Loucy (cell line): ENCODE results near the gene GIGYF1.

Experiments used
- EZH2phosphoT487 ChIP-seq: fragments of 200-600 bp; IDR thresholded peaks from 2 replicates; pipeline ENCODE4 v1.6.1; 2018; ENCODE audit warnings: antibody characterized with exemption, mild to moderate bottlenecking, moderate library complexity, borderline replicate concordance
- TF ChIP-seq, protein P1 (sequence below): fragments of 200-600 bp; sonication (generic); conservative IDR thresholded peaks from 2 replicates; pipeline ENCODE4 v1.5.1; 2014; ENCODE audit warnings: mild to moderate bottlenecking, antibody characterized with exemption, low read length

DNA sequence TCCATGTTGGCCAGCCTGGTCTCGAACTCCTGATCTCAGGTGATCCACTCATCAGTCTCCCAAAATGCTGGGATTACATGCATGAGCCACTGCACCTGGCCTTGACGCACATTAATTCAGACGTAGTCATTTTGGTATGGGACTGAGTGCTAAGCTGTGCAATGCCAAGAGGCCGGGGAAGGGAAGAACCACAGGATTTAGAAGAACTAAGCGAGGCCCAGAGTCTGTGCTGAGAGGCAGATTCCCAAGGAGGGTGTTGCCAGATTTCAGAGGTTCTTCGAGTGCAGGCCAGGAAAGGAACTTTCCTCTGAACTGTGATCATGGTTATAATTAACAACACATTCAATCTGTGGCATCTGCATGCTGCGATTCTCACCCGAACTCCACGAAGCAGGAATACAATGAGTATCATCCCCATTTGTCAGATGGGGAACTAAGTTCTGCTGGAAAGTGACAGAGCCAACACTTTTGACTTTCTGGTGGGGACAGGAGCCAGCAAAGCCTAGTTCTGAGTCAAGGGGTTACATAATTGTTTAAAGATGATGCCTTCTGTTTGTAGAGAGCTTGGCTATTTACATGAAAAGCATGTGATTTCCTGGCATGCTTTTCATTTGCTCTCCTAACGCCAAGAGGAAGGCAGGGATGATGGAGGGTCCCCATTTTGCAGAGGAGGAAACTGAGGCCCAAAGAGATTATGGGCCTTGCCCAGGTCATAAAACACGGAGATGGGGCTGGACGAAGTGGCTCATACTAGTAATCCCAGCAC is 33.1 kb upstream of the GIGYF1 start:
- TF ChIP-seq, protein P1, sequence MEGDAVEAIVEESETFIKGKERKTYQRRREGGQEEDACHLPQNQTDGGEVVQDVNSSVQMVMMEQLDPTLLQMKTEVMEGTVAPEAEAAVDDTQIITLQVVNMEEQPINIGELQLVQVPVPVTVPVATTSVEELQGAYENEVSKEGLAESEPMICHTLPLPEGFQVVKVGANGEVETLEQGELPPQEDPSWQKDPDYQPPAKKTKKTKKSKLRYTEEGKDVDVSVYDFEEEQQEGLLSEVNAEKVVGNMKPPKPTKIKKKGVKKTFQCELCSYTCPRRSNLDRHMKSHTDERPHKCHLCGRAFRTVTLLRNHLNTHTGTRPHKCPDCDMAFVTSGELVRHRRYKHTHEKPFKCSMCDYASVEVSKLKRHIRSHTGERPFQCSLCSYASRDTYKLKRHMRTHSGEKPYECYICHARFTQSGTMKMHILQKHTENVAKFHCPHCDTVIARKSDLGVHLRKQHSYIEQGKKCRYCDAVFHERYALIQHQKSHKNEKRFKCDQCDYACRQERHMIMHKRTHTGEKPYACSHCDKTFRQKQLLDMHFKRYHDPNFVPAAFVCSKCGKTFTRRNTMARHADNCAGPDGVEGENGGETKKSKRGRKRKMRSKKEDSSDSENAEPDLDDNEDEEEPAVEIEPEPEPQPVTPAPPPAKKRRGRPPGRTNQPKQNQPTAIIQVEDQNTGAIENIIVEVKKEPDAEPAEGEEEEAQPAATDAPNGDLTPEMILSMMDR, result no peak
- no peak for TF ChIP-seq EZH2phosphoT487
